Epithelial cell of esophagus (primary cell): ENCODE measurements around the gene HPX.

Experiments used
- DNase-seq: peaks from one replicate; pipeline ENCODE4 v3.0.0; 2010; ENCODE audit warnings: low read depth
- H3K4me3 ChIP-seq: 2 replicates; pipeline ENCODE4 v1.5.1; 2011; ENCODE audit warnings: mild to moderate bottlenecking, low read length, control low read depth
- TF ChIP-seq, protein P1 (sequence below): IDR thresholded peaks from 2 replicates; pipeline ENCODE4 v1.5.1; 2011; ENCODE audit warnings: low read depth, mild to moderate bottlenecking, low read length, control low read depth, inconsistent platforms; ENCODE audit not compliant: insufficient read depth; ENCODE audit errors: missing control alignments

HPX gene

DNA sequence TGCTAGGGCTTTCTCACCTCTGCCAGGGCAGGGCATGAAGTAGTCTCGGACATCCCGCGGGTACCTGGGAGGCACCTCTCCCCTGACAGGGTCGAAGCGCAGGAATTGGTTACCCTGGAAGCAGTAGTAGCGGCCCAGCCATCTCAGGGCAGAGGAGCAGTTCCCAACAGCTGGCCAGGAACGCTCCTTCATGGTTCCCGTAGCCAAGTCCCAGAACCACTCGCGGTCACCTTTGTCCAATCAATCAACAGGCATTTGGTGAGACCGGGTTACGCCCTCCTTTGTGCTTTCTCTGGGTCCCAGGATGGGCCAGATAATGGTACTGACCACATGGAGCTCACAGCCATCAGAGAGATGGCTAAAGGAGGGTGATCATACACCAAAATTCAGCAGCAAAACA lies 3.4 kb downstream of the HPX start:
- TF ChIP-seq, protein P1, sequence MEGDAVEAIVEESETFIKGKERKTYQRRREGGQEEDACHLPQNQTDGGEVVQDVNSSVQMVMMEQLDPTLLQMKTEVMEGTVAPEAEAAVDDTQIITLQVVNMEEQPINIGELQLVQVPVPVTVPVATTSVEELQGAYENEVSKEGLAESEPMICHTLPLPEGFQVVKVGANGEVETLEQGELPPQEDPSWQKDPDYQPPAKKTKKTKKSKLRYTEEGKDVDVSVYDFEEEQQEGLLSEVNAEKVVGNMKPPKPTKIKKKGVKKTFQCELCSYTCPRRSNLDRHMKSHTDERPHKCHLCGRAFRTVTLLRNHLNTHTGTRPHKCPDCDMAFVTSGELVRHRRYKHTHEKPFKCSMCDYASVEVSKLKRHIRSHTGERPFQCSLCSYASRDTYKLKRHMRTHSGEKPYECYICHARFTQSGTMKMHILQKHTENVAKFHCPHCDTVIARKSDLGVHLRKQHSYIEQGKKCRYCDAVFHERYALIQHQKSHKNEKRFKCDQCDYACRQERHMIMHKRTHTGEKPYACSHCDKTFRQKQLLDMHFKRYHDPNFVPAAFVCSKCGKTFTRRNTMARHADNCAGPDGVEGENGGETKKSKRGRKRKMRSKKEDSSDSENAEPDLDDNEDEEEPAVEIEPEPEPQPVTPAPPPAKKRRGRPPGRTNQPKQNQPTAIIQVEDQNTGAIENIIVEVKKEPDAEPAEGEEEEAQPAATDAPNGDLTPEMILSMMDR = no peak
- no peak overlapping the region for H3K4me3 ChIP-seq
- no peak for DNase-seq

DNA sequence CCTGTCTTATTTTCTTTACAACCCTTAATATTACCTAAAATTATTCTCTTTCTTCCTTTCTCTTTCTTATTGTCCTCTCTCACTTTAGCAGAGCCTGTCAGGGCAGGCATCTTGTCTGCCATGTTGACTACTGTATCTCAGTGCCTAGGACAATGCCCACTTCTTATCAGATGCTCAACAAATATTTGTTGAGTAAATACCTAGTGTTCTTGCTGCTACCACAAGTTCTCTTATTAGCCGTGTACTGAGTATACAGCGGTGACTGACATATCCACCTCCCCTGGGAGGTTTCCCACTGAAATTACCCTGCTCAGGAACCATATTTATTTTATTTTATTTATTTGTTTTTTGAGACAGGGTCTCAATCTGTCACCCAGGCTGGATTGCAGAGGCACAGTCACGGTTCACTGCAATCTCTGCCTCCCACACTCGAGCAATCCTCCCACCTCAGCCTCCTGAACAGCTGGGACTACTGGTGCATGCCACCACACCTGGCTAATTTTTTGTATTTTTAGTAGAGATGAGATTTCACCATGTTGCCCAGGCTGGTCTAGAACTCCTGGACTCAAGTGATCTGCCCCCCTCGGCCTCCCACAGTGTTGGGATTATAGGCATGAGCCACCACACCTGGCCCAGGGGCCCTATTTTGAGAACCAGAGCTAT lies 6.7 kb downstream of the HPX start:
- H3K4me3 ChIP-seq = no peak overlapping the region
- no peak for DNase-seq
- TF ChIP-seq, protein P1 = no peak

DNA sequence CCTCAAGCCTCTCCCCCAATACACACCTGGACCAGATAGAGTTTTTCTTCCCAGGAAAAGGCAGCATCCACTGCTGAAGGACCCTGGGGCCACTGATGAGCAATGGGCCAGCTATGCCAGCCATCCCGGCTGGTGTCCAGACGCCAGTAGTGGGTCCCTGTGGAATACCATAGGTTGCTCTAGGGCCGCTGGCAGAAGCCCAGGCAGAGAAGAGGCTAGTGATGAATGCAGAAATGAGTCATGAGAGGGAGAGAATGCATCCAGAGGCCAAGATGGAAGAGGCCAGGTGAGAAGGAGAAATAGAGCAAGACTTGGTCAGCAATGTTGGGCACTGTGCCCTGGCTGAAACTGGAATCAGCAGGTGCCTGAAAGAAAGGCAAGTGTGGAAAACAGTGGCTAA lies 8.9 kb downstream of the HPX start:
- TF ChIP-seq, protein P1 = no peak
- DNase-seq = peak; percentile 70
- H3K4me3 ChIP-seq = no peak overlapping the region

DNA sequence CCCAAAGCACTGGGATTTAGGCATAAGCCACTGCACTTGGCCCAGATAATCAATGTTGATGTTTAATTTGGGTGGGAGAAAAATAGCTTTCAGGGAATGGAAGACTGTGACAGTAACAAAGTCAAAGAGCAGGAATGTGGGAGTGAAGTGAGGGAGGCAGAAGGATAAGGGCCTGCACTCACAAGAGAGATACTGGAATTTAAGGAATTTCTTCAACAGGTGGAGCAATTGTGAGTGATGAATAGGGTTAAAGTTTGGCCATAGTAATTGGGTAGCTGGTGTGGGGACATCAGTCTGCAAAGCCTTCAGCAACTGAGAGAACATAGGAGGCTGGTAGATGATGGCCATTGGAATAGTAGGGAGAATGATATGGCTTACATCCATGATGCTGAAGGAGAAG lies 13.3 kb downstream of the HPX start:
- TF ChIP-seq, protein P1 = no peak
- no peak overlapping the region for H3K4me3 ChIP-seq
- DNase-seq = no peak

DNA sequence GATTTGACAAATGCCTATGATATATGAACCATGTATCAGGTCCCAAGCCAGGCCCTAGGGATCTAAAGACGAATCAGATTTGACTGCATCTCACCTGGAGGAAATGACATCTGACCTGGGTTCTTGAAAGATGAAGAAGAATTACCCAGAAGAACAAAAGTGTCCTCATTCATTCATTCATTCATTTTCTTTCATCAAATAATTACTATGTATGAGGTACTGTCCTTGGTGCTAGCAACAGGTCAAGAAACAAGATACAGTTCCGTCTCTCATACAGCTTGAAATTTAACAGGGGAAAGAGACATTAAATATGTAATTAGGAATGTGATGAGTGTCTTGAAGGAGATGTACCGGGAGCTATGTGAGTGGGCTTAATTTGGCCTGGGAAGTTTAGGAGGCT lies 20.1 kb downstream of the HPX start:
- no peak overlapping the region for H3K4me3 ChIP-seq
- DNase-seq = no peak
- TF ChIP-seq, protein P1 = no peak

DNA sequence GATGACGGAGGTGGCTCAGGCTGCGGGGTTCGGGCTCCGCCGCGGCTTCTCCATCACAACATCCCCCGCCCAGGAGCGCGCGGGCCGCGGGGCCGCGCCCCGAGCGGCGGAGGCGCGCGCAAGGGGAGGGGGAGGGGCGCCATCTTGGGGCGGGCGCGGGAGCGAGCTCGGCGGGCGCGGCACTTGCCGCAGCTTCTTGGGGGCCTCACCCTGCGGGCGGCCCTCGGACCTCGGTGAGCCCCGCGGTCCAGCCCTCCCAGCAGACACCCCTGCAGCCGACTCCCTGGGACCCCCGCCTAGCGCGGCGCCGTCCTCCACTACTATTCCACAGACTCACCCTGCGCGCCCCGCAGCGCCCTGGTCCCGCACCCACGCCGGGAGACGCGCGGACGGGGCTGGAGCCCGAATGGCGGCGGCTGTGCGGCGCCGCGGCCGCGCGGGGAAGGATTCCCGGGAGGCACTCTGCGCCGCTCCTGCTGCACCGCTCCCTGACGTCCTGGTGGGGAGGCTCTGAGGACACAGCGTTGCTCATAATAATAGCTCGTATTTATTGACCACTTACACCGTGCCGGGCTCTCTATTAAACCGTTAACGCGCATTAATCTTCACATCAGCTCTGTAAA lies 21.7 kb downstream of the HPX start, which contains the start of gene APBB1:
Gene APBB1, minus strand, starts transcription at position 86 of the 623 bp plus-strand sequence. CDS start 7,747 bp downstream, outside the sequence.
- peak within 1 kb of the TSS; percentile 51 for H3K4me3 ChIP-seq
- peak; percentile 39 for DNase-seq
- TF ChIP-seq, protein P1 = no peak

DNA sequence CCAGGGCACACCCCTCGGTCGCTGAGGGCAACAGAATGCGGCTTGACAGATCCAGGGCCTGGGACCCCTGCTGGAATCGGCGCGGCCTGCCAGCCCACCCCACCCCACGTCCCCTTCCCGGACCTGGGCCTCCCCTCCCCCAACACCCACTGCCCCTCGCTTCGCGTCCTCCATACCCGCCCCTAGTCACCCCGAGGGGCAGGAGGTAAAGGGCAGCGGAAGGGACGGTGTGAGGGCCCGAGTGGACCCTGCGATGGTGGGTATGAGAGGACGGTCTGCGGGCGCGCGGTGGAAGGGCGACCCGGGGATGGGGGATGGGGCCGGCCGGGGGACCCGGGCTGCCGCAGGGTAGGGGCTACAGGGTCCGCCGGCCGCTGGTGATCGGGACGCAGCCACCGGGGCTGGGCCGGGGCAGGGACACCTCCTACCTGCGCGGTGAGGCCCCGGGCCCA lies 22.2 kb downstream of the HPX start:
- TF ChIP-seq, protein P1 = no peak
- no peak for DNase-seq
- peak overlapping the region; percentile 51 for H3K4me3 ChIP-seq
